ENCODE data around the gene CACNG4. TPM values are rescaled to one million over a fixed set of nuclear protein-coding genes. Genes with fewer than 3 reads are reported as not detected.

CACNG4 gene
- total RNA-seq, 1 experiment from 2014 or later, result not detected

DNA sequence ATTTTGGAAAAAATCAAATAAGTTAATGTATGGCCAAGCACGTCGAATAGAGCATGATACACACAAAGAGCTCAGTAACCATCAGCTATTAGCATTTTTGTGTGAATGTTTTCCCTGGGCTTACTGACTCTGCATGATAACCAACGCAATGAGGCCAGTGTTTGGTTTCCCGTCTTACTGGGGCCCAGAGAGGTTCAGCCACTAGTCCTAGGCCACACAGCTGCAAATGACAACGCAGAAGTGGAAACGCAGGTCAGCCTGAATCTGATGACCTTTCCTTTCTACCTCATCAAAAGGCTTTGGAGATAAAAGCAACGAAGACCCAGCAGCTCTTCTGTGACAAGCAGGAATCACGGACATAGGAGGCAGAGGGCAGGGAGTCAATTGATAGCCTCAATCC lies 7.2 kb upstream of the CACNG4 start:
- intact Hi-C loops (cut with micrococcal nuclease), result no loop called here
- H3K4me3 ChIP-seq (replicated peaks in 1 of 2; ENCODE audit: low read depth in 1 of 2, low read length in 2 of 2), result no peak overlapping the region
- BruUV-seq (replicated peaks), result no TSS peak
- H3K9ac ChIP-seq (ENCODE audit: low read length), result no peak overlapping the region
- ChIA-PET CTCF (no interaction called here), RAD21 (ENCODE audit: low non-redundant PET in 1 of 2, low total read pairs in 2 of 2, uncharacterized antibody in 2 of 2, unreplicated experiment in 2 of 2) (no interaction called here), POLR2A (no interaction called here)
- ATAC-seq, result no peak
- no peak overlapping the region for H3K27ac ChIP-seq (ENCODE audit: low read depth, low read length)
- no peaks in the 10 kb centered on the region for H3K36me3 ChIP-seq (ENCODE audit: control insufficient read depth in 1 of 2, insufficient read depth in 2 of 2, low read length in 2 of 2)
- H3K27me3 ChIP-seq (ENCODE audit: insufficient read depth, low read length), result no peaks in the 10 kb centered on the region; the same call in 1 of the 2 replicates
- no peak for TF ChIP-seq ZFX (IDR thresholded peaks at IDR 0.05)
- TF ChIP-seq EZH2 (IDR thresholded peaks at IDR 0.05), result no peak
- no peak for TF ChIP-seq ZNF274 (IDR thresholded peaks at IDR 0.05; ENCODE audit: low read depth, low read length)
- no peak for TF ChIP-seq JUND (IDR thresholded peaks at IDR 0.05)
- TF ChIP-seq EGR1 (IDR thresholded peaks at IDR 0.05; ENCODE audit: low read depth), result no peak
- TF ChIP-seq EZH2phosphoT487 (IDR thresholded peaks at IDR 0.05; ENCODE audit: borderline replicate concordance), result no peak
- TF ChIP-seq SP1 (IDR thresholded peaks at IDR 0.05; ENCODE audit: low read depth), result no peak
- TF ChIP-seq CBX3 (IDR thresholded peaks at IDR 0.05; ENCODE audit: low read depth), result no peak
- no peak for TF ChIP-seq CEBPB (IDR thresholded peaks at IDR 0.05; ENCODE audit: low read depth)
- TF ChIP-seq, protein P1, sequence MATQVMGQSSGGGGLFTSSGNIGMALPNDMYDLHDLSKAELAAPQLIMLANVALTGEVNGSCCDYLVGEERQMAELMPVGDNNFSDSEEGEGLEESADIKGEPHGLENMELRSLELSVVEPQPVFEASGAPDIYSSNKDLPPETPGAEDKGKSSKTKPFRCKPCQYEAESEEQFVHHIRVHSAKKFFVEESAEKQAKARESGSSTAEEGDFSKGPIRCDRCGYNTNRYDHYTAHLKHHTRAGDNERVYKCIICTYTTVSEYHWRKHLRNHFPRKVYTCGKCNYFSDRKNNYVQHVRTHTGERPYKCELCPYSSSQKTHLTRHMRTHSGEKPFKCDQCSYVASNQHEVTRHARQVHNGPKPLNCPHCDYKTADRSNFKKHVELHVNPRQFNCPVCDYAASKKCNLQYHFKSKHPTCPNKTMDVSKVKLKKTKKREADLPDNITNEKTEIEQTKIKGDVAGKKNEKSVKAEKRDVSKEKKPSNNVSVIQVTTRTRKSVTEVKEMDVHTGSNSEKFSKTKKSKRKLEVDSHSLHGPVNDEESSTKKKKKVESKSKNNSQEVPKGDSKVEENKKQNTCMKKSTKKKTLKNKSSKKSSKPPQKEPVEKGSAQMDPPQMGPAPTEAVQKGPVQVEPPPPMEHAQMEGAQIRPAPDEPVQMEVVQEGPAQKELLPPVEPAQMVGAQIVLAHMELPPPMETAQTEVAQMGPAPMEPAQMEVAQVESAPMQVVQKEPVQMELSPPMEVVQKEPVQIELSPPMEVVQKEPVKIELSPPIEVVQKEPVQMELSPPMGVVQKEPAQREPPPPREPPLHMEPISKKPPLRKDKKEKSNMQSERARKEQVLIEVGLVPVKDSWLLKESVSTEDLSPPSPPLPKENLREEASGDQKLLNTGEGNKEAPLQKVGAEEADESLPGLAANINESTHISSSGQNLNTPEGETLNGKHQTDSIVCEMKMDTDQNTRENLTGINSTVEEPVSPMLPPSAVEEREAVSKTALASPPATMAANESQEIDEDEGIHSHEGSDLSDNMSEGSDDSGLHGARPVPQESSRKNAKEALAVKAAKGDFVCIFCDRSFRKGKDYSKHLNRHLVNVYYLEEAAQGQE (IDR thresholded peaks at IDR 0.05; ENCODE audit: low read depth), result no peak
- TF ChIP-seq POLR2AphosphoS5 (IDR thresholded peaks at IDR 0.05; ENCODE audit: low read depth, low read length), result no peak
- no peak for TF ChIP-seq POLR2A (IDR thresholded peaks at IDR 0.05; ENCODE audit: borderline replicate concordance, extremely low read depth, insufficient read depth, insufficient read length)
- no peak for TF ChIP-seq ZBTB33 (IDR thresholded peaks at IDR 0.05; ENCODE audit: extremely low read depth, insufficient replicate concordance, low read length)
- TF ChIP-seq YY1 (IDR thresholded peaks at IDR 0.05; ENCODE audit: extremely low read depth, insufficient replicate concordance, low read depth, low read length), result no peak
- TF ChIP-seq CTCF (IDR thresholded peaks at IDR 0.05 in 2 of 3, conservative IDR thresholded peaks at IDR 0.05 in 1 of 3; ENCODE audit: borderline replicate concordance in 1 of 3, insufficient read depth in 1 of 3, low read depth in 2 of 3, low read length in 2 of 3), result no peak
- H3K4me2 ChIP-seq (ENCODE audit: low read length), result no peak overlapping the region
- H3K79me2 ChIP-seq (ENCODE audit: insufficient read depth, low read length), result no peaks in the 10 kb centered on the region
- H4K20me1 ChIP-seq (ENCODE audit: insufficient read depth), result no peaks in the 10 kb centered on the region
- no peak overlapping the region for H2AFZ ChIP-seq (ENCODE audit: low read depth, low read length, poor library complexity, severe bottlenecking)
- H3K4me1 ChIP-seq (ENCODE audit: control insufficient read depth in 1 of 2, insufficient read depth in 2 of 2, low read length in 2 of 2), result peaks cover 36 to 59% of the 10 kb centered on the region in 2 experiments
- no peaks in the 10 kb centered on the region for H3K9me2 ChIP-seq (ENCODE audit: insufficient read depth)
- no peaks in the 10 kb centered on the region for H3K9me3 ChIP-seq (ENCODE audit: control insufficient read depth in 1 of 2, insufficient read depth in 1 of 2, low read depth in 1 of 2, low read length in 2 of 2)
- no peak for DNase-seq (ENCODE audit: low read depth, low spot score)

Measured in HCT116 (cell line).